ENCODE data around the gene ACAP2.

- no peak for TF ChIP-seq CTCF (IDR thresholded peaks at IDR 0.05)
- no peak for TF ChIP-seq POLR2A (IDR thresholded peaks at IDR 0.05)
Observed at GRCh38 chr3:195385526-195385925, 57.3 kb downstream of the ACAP2 start.

Data from gastroesophageal sphincter (tissue), 3 donors.